OCI-LY3 (cell line): Measurements from ENCODE around the gene DPP6.

Source experiments
- EZH2phosphoT487 ChIP-seq: fragments of 200-600 bp; shearing (Covaris generic); IDR thresholded peaks from 2 replicates; pipeline ENCODE4 v1.6.1; 2018; ENCODE audit warnings: antibody characterized with exemption, mixed run types, low read depth
- TF ChIP-seq, protein P1 (sequence below): fragments of 200-600, 300-600 bp; sonication (generic); IDR thresholded peaks from 2 replicates; pipeline ENCODE4 v1.5.1; 2014; ENCODE audit warnings: antibody characterized with exemption, low read length, low read depth

DNA sequence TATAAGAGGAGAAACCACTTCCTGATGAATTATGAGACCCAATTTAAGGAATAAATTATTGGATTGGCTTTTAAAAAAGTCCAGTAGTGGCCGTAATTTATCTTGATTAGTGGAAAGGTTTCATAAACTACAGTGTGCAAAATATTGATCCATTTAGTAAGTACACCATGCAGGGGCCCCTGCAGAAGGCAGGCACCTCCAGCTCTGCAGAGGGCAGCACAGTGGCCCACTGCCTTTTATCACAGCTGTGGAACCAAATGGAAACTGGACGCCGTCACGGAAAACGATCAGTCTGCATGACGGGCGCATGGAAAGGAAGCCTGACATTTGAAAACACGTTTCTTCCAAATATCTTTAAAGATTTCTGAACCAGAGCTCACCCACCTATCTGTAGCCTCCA, 204.0 kb downstream of the DPP6 start:
- TF ChIP-seq, protein P1, sequence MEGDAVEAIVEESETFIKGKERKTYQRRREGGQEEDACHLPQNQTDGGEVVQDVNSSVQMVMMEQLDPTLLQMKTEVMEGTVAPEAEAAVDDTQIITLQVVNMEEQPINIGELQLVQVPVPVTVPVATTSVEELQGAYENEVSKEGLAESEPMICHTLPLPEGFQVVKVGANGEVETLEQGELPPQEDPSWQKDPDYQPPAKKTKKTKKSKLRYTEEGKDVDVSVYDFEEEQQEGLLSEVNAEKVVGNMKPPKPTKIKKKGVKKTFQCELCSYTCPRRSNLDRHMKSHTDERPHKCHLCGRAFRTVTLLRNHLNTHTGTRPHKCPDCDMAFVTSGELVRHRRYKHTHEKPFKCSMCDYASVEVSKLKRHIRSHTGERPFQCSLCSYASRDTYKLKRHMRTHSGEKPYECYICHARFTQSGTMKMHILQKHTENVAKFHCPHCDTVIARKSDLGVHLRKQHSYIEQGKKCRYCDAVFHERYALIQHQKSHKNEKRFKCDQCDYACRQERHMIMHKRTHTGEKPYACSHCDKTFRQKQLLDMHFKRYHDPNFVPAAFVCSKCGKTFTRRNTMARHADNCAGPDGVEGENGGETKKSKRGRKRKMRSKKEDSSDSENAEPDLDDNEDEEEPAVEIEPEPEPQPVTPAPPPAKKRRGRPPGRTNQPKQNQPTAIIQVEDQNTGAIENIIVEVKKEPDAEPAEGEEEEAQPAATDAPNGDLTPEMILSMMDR = no peak
- TF ChIP-seq EZH2phosphoT487 = no peak
